A673 (cell line): Measurements from ENCODE around the gene GDF7. TPM values are rescaled to one million over a fixed set of nuclear protein-coding genes. Genes with fewer than 3 reads are reported as not detected.

ENCODE experiments used
- BruUV-seq: library from RNA; stranded (reverse); fragments of 400-500 nt; replicated peaks from 2 replicates; lab custom pipeline; 2021; lab: Mats Ljungman, UMichigan
- CTCF ChIA-PET: fragments of 300-600 bp; sonication (Branson Sonifier 250); formaldehyde crosslinking; loops from one replicate; lab custom pipeline; 2022; ENCODE audit warnings: antibody characterized with exemption; lab: Charles Lee
- POLR2A ChIA-PET: fragments of 300-600 bp; sonication (Branson Sonifier 250); formaldehyde crosslinking; loops from one replicate; lab custom pipeline; 2022; ENCODE audit warnings: antibody characterized with exemption; ENCODE audit not compliant: low non-redundant PET; lab: Charles Lee
- DNase-seq: peaks from one replicate; pipeline ENCODE4 v3.0.0-alpha.2; 2015; ENCODE audit warnings: low spot score
- H3K27ac ChIP-seq: fragments of 200-600 bp; sonication (generic); 2 replicates; pipeline ENCODE4 v1.5.1; 2016; ENCODE audit warnings: mixed run types, low read depth, mild to moderate bottlenecking, mixed read lengths, antibody characterized with exemption, low read length; ENCODE audit not compliant: poor library complexity, severe bottlenecking
- H3K27me3 ChIP-seq: fragments of 200-600 bp; sonication (generic); replicated peaks from 2 replicates; pipeline ENCODE4 v1.6.1; 2017; ENCODE audit warnings: mixed run types, low read depth, mild to moderate bottlenecking, mixed read lengths, antibody characterized with exemption, low read length; ENCODE audit not compliant: insufficient read depth, poor library complexity
- H3K36me3 ChIP-seq: fragments of 200-600 bp; sonication (generic); 2 replicates; pipeline ENCODE4 v1.6.1; 2016; ENCODE audit warnings: mixed run types, mild to moderate bottlenecking, mixed read lengths, antibody characterized with exemption, low read length; ENCODE audit not compliant: insufficient read depth, poor library complexity, severe bottlenecking
- H3K4me1 ChIP-seq: fragments of 200-600 bp; sonication (generic); 2 replicates; pipeline ENCODE4 v1.6.1; 2017; ENCODE audit warnings: mixed run types, mild to moderate bottlenecking, mixed read lengths, antibody characterized with exemption, low read length; ENCODE audit not compliant: insufficient read depth, poor library complexity, severe bottlenecking
- H3K4me3 ChIP-seq: fragments of 200-600 bp; sonication (generic); 2 replicates; pipeline ENCODE4 v1.5.1; 2016; ENCODE audit warnings: low read depth, mixed run types, mild to moderate bottlenecking, mixed read lengths, low read length; ENCODE audit not compliant: poor library complexity, severe bottlenecking
- H3K9me3 ChIP-seq: fragments of 200-600 bp; sonication (generic); 2 replicates; pipeline ENCODE4 v1.6.1; 2016; ENCODE audit warnings: mixed run types, low read depth, mild to moderate bottlenecking, mixed read lengths, antibody characterized with exemption, low read length; ENCODE audit not compliant: poor library complexity, severe bottlenecking
- CTCF ChIP-seq: fragments of 300-800, 200-600 bp; sonication (generic); conservative IDR thresholded peaks from 2 replicates; pipeline ENCODE4 v1.5.1; 2017; ENCODE audit warnings: low read depth, mild to moderate bottlenecking, antibody characterized with exemption, low read length, moderate library complexity, mixed read lengths
- EZH2 ChIP-seq: fragments of 200-600 bp; sonication (generic); IDR thresholded peaks from 2 replicates; pipeline ENCODE4 v1.6.1; 2017; ENCODE audit warnings: borderline replicate concordance, low read depth, mild to moderate bottlenecking, mixed read lengths, antibody characterized with exemption, low read length; ENCODE audit not compliant: poor library complexity, severe bottlenecking
- intact Hi-C: fragments of 100-400 bp; cut with micrococcal nuclease; formaldehyde crosslinking; loops from one replicate; pipeline ENCODE4 v1.10.0; 2022; ENCODE audit not compliant: unreplicated experiment
- total RNA-seq: library from RNA; stranded (reverse); gene quantifications from 2 replicates; pipeline ENCODE4 v1.2.3, GENCODE V29; 2021

Gene GDF7
- total RNA-seq, 1 experiment from 2014 or later, result not detected

- BruUV-seq, result no TSS peak
These were observed 28.1 kb upstream of the GDF7 start for GRCh38 chr2:20638646-20639430.

GRCh38 chr2:20640411-20641122, 26.4 kb upstream of the GDF7 start:
- BruUV-seq, result no TSS peak
- DNase-seq, result no peak
- no peaks in the 10 kb centered on the region for H3K27me3 ChIP-seq
- no peaks in the 10 kb centered on the region for H3K36me3 ChIP-seq
- ChIA-PET POLR2A (no interaction called here), CTCF (no interaction called here)
- intact Hi-C loops, result loop anchor here (10.0 kb wide), 1 partner anchor 416 kb away; the partner anchor contains the start of gene SDC1
- H3K4me1 ChIP-seq, result no peaks in the 10 kb centered on the region
- no peak for TF ChIP-seq EZH2
- TF ChIP-seq CTCF, result no peak
- no peaks in the 10 kb centered on the region for H3K9me3 ChIP-seq
- H3K4me3 ChIP-seq, result no peak overlapping the region
- H3K27ac ChIP-seq, result no peak overlapping the region

More at GRCh38 chr2:20638646-20639430, 28.1 kb upstream of the GDF7 start:
- DNase-seq, result no peak
- H3K27ac ChIP-seq, result no peak overlapping the region
- no peak for TF ChIP-seq EZH2
- TF ChIP-seq CTCF, result no peak
- no peaks in the 10 kb centered on the region for H3K9me3 ChIP-seq
- no peaks in the 10 kb centered on the region for H3K4me1 ChIP-seq
- intact Hi-C loops, result no loop called here
- no peaks in the 10 kb centered on the region for H3K27me3 ChIP-seq
- ChIA-PET POLR2A (no interaction called here), CTCF (interaction anchor here (0.5 kb wide), 1 partner anchor 269 kb away, joined by 6 read pairs; no protein-coding TSS in a partner anchor)
- H3K4me3 ChIP-seq, result no peak overlapping the region
- no peaks in the 10 kb centered on the region for H3K36me3 ChIP-seq

- intact Hi-C loops, result loop anchor here (10.0 kb wide), 1 partner anchor 417 kb away; the partner anchor contains the start of gene SDC1
- no TSS peak for BruUV-seq
- Histone ChIP-seq H3K9me3 (no peaks in the 10 kb centered on the region), H3K4me1 (no peaks in the 10 kb centered on the region), H3K36me3 (no peaks in the 10 kb centered on the region), H3K4me3 (no peak overlapping the region), H3K27ac (no peak overlapping the region), H3K27me3 (no peaks in the 10 kb centered on the region)
- CTCF ChIA-PET, result no interaction called here
- DNase-seq, result no peak
- POLR2A ChIA-PET, result no interaction called here
- no peak for TF ChIP-seq CTCF
- no peak for TF ChIP-seq EZH2
These were observed 25.6 kb upstream of the GDF7 start for GRCh38 chr2:20641123-20641985.
